Measurements from ENCODE around the gene DMPK. TPM values are rescaled to one million over a fixed set of nuclear protein-coding genes. Genes with fewer than 3 reads are reported as not detected.

DMPK gene
- total RNA-seq, 1 donor from 2014 or later = 107 TPM

DNA sequence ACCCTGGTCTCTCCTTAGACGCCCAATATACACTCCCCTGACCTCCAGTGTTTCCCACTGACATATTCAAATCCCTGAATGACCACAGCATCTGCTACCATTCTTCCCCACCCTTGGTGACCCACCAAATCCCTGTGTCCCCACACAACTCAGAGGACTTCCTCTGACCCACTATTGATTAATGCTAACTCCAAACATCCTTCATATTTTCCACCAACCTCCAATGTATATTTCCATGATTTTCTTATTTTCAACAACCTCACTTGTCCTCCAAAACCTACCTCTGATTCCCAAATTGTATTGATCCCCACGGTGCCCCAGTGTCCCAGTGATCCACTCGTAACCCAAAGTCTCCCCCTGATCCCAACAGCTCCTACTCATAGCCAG, 10.9 kb upstream of the DMPK start:
- no peak for DNase-seq
- H3K4me3 Mint-ChIP-seq (ENCODE audit: unreplicated experiment) = peak overlapping the region; percentile 85
- TF ChIP-seq CTCF (IDR thresholded peaks at IDR 0.05; ENCODE audit: partially characterized antibody, unreplicated experiment) = no peak
- peaks cover 8% of the 10 kb centered on the region for H3K9me3 Mint-ChIP-seq (ENCODE audit: unreplicated experiment)
- H3K36me3 Mint-ChIP-seq (ENCODE audit: unreplicated experiment) = no peaks in the 10 kb centered on the region
- peak overlapping the region; percentile 81 for H3K27ac Mint-ChIP-seq (ENCODE audit: unreplicated experiment)
- peaks cover 12% of the 10 kb centered on the region for H3K4me1 Mint-ChIP-seq (ENCODE audit: low read depth, unreplicated experiment)
- H3K27me3 Mint-ChIP-seq (ENCODE audit: unreplicated experiment) = peaks cover 9% of the 10 kb centered on the region

DNA sequence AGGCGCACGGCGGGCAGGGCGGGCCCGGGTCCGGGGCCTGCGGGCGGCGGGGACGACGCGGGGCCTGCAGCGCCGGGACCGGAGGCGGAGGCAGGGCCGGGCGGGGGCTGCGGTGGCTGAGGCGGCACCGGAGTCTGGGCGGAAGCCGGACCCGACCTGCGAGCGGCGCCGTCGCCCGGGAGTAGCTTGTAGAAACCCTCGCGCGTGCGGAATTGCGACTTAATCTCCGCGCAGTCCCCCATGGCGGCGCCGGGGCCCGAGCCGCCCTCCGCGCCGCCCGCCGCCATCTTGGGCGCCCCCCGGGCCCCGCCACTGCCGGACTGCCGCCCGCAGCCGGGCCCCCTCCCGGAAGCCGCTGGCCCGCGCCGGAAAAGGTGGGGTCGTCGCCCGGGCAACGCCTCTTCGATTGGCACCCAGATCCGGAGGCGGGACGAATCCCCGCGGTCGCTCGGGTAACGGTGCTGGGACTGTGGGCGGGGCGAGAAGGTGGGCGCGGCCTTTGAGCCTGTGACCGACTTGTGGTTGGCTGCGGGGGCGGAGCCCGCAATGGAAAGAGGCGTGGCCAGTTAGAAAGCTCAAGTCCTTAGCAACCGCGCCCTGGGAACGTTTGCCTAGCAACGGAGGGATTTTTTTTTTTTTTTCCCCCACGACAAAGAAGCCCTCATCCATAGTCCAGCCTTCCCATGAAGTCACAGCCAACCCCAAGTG, 10.3 kb upstream of the DMPK start, which contains the start of gene DMWD:
Gene DMWD, minus strand, starts transcription at position 376 of the 708 bp plus-strand sequence. Its CDS starts 89 bp downstream, at position 287.
- peaks cover 7% of the 10 kb centered on the region for H3K27me3 Mint-ChIP-seq (ENCODE audit: unreplicated experiment)
- H3K9me3 Mint-ChIP-seq (ENCODE audit: unreplicated experiment) = peaks cover 10% of the 10 kb centered on the region
- H3K27ac Mint-ChIP-seq (ENCODE audit: unreplicated experiment) = peak within 1 kb of the TSS; percentile 87
- H3K36me3 Mint-ChIP-seq (ENCODE audit: unreplicated experiment) = no peaks in the 10 kb centered on the region
- H3K4me3 Mint-ChIP-seq (ENCODE audit: unreplicated experiment) = peak within 1 kb of the TSS; percentile 98
- no peak for TF ChIP-seq CTCF (IDR thresholded peaks at IDR 0.05; ENCODE audit: partially characterized antibody, unreplicated experiment)
- H3K4me1 Mint-ChIP-seq (ENCODE audit: low read depth, unreplicated experiment) = peaks cover 12% of the 10 kb centered on the region
- peak; percentile 100 for DNase-seq

- Mint-ChIP-seq H3K27me3 (ENCODE audit: unreplicated experiment) (peaks cover 7% of the 10 kb centered on the region), H3K4me1 (ENCODE audit: low read depth, unreplicated experiment) (peaks cover 12% of the 10 kb centered on the region), H3K36me3 (ENCODE audit: unreplicated experiment) (no peaks in the 10 kb centered on the region), H3K4me3 (ENCODE audit: unreplicated experiment) (peak overlapping the region; percentile 98), H3K9me3 (ENCODE audit: unreplicated experiment) (peaks cover 11% of the 10 kb centered on the region), H3K27ac (ENCODE audit: unreplicated experiment) (peak overlapping the region; percentile 87)
- no peak for DNase-seq
- no peak for TF ChIP-seq CTCF (IDR thresholded peaks at IDR 0.05; ENCODE audit: partially characterized antibody, unreplicated experiment)
These were observed 9.6 kb upstream of the DMPK start for GRCh38 chr19:45791744-45792469.

- Mint-ChIP-seq H3K9me3 (ENCODE audit: unreplicated experiment) (peaks cover 11% of the 10 kb centered on the region), H3K27me3 (ENCODE audit: unreplicated experiment) (peaks cover 7% of the 10 kb centered on the region), H3K36me3 (ENCODE audit: unreplicated experiment) (no peaks in the 10 kb centered on the region), H3K4me3 (ENCODE audit: unreplicated experiment) (peak overlapping the region; percentile 98), H3K4me1 (ENCODE audit: low read depth, unreplicated experiment) (peaks cover 12% of the 10 kb centered on the region), H3K27ac (ENCODE audit: unreplicated experiment) (no peak overlapping the region)
- DNase-seq = no peak
- TF ChIP-seq CTCF (IDR thresholded peaks at IDR 0.05; ENCODE audit: partially characterized antibody, unreplicated experiment) = no peak
These were observed 8.7 kb upstream of the DMPK start for GRCh38 chr19:45790942-45791341.
